Measurements from ENCODE around the gene SPATA4.
"Not testable (repeated sequence)": the region's sequence is repeated elsewhere in the genome, so short reads cannot be mapped to it uniquely, and the experiment has no call there.

SPATA4 gene

GRCh38 chr4:176230836-176231235, 35.5 kb upstream of the SPATA4 start:
- TF ChIP-seq CTCF (IDR thresholded peaks at IDR 0.05; ENCODE audit: control insufficient read depth, extremely low read depth, insufficient read depth) = no peak

GRCh38 chr4:176229645-176230044, 34.3 kb upstream of the SPATA4 start:
- no peak for TF ChIP-seq CTCF (IDR thresholded peaks at IDR 0.05; ENCODE audit: control insufficient read depth, extremely low read depth, insufficient read depth)
- no peak overlapping the region for H3K4me3 ChIP-seq (ENCODE audit: low read depth, low read length)
- no peak for DNase-seq (ENCODE audit: low read depth)

More at GRCh38 chr4:176230836-176231235, 35.5 kb upstream of the SPATA4 start:
- no peak overlapping the region for H3K4me3 ChIP-seq (ENCODE audit: low read depth, low read length)
- no peak for DNase-seq (ENCODE audit: low read depth)

- no peak for DNase-seq (ENCODE audit: low read depth)
- no peak overlapping the region for H3K4me3 ChIP-seq (ENCODE audit: low read depth, low read length)
- no peak for TF ChIP-seq CTCF (IDR thresholded peaks at IDR 0.05; ENCODE audit: control insufficient read depth, extremely low read depth, insufficient read depth)
Measured at GRCh38 chr4:176226736-176227135, 31.4 kb upstream of the SPATA4 start.

- TF ChIP-seq CTCF (IDR thresholded peaks at IDR 0.05; ENCODE audit: control insufficient read depth, extremely low read depth, insufficient read depth) = no peak
- no peak overlapping the region for H3K4me3 ChIP-seq (ENCODE audit: low read depth, low read length)
- no peak for DNase-seq (ENCODE audit: low read depth)
Measured at GRCh38 chr4:176223561-176223960, 28.2 kb upstream of the SPATA4 start.

- DNase-seq (ENCODE audit: low read depth) = no peak
- H3K4me3 ChIP-seq (ENCODE audit: low read depth, low read length) = no peak overlapping the region
- no peak for TF ChIP-seq CTCF (IDR thresholded peaks at IDR 0.05; ENCODE audit: control insufficient read depth, extremely low read depth, insufficient read depth)
Measured at GRCh38 chr4:176222149-176222548, 26.8 kb upstream of the SPATA4 start.

- 0 out of 2 replicates have a peak, but pooled peaks have one; percentile 5 for TF ChIP-seq CTCF (IDR thresholded peaks at IDR 0.05; ENCODE audit: control insufficient read depth, extremely low read depth, insufficient read depth)
- DNase-seq (ENCODE audit: low read depth) = no peak
- H3K4me3 ChIP-seq (ENCODE audit: low read depth, low read length) = no peak overlapping the region
Measured at GRCh38 chr4:176217510-176217909, 22.1 kb upstream of the SPATA4 start.

- not testable (repeated sequence) for H3K4me3 ChIP-seq (ENCODE audit: low read depth, low read length); DNase-seq (ENCODE audit: low read depth)
Measured at GRCh38 chr4:176212351-176212750, 17.0 kb upstream of the SPATA4 start.

All from LNCaP clone FGC (cell line).